ENCODE measurements around the gene SPG7.
A peak's percentile ranks its signal among the peaks of the same experiment; 100 is the strongest.

Gene SPG7
- long read RNA-seq, transcript SPG7-268 (17 exons, 3,359 nt): major isoform, 9 of 19 reads
- long read RNA-seq, partial matches to known transcripts: 4 of 19 reads
- long read RNA-seq, other reads (novel, unspliced or antisense): 3 of 19 reads

DNA sequence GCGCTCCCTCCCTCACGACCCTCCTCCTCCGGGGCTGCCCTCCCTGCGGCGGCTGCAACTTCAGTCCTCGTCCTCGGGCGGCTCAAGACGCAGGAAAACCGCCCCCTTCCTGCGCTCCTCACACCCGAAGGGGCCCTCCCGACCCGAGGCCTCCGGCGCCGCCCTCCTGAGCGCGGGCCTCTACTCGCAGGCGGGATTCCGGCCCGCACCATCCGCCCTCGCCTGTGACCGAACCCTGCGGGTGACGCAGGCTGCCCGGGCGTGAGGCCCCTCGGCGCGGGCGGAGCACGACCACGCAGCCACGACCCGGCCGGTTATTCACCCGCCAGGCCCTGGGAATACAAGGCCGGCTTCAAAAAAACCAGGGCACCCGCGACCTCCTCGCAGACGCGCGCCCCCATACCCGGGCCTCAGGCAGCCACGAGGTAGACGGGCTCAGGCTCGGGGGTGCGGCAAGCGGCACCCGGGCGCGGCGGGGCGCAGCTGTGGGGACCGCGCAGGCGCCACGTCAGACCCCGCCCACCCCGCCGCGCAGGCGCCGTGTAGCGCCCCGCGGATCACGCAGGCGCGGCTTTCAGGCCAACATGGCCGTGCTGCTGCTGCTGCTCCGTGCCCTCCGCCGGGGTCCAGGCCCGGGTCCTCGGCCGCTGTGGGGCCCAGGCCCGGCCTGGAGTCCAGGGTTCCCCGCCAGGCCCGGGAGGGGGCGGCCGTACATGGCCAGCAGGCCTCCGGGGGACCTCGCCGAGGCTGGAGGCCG lies at the start of gene SPG7:
SPG7 (plus strand) TSS at position 570 of the 757 bp plus-strand sequence; CDS start at position 585, 15 bp downstream.
- peak within 1 kb of the TSS; percentile 87 for H3K27ac ChIP-seq (replicated peaks)
- H3K4me3 ChIP-seq (replicated peaks; ENCODE audit: insufficient read depth, low read length): peak within 1 kb of the TSS; percentile 68
- H3K27me3 ChIP-seq (ENCODE audit: insufficient read depth, poor library complexity, severe bottlenecking): no peaks in the 10 kb centered on the region
- peak in 1 of 2 experiments; percentile 58 for DNase-seq (ENCODE audit: low read depth in 1 of 2, low spot score in 1 of 2)
- TF ChIP-seq POLR2AphosphoS5 (IDR thresholded peaks at IDR 0.05; ENCODE audit: low read depth): peak; percentile 55; the same call in 1 of the 2 replicates
- TF ChIP-seq, protein P1, sequence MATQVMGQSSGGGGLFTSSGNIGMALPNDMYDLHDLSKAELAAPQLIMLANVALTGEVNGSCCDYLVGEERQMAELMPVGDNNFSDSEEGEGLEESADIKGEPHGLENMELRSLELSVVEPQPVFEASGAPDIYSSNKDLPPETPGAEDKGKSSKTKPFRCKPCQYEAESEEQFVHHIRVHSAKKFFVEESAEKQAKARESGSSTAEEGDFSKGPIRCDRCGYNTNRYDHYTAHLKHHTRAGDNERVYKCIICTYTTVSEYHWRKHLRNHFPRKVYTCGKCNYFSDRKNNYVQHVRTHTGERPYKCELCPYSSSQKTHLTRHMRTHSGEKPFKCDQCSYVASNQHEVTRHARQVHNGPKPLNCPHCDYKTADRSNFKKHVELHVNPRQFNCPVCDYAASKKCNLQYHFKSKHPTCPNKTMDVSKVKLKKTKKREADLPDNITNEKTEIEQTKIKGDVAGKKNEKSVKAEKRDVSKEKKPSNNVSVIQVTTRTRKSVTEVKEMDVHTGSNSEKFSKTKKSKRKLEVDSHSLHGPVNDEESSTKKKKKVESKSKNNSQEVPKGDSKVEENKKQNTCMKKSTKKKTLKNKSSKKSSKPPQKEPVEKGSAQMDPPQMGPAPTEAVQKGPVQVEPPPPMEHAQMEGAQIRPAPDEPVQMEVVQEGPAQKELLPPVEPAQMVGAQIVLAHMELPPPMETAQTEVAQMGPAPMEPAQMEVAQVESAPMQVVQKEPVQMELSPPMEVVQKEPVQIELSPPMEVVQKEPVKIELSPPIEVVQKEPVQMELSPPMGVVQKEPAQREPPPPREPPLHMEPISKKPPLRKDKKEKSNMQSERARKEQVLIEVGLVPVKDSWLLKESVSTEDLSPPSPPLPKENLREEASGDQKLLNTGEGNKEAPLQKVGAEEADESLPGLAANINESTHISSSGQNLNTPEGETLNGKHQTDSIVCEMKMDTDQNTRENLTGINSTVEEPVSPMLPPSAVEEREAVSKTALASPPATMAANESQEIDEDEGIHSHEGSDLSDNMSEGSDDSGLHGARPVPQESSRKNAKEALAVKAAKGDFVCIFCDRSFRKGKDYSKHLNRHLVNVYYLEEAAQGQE (IDR thresholded peaks at IDR 0.05; ENCODE audit: insufficient replicate concordance, low read depth): no peak

DNA sequence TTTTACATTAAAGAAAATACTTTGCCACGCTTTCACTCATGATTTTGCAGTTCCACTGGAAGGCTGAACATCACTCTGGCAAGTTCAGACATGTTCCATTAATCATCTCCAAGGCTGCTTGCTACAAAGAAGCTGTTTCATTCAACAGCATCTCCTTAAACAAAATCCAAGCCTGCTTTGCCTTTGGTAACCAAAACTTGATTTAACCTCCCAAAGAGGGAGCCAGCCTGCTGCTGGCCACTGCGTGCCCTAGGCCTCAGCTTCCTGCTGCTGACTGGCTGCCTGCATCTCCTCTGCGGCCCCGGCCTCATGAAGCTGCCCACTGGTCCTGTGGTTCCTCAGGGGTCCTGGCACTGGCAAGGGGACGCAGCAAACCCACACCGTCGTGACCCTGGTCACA lies 49.7 kb upstream of the SPG7 start:
- no peak overlapping the region for H3K27ac ChIP-seq (replicated peaks)
- DNase-seq (ENCODE audit: low read depth in 1 of 2, low spot score in 1 of 2): no peak
- H3K27me3 ChIP-seq (ENCODE audit: insufficient read depth, poor library complexity, severe bottlenecking): no peaks in the 10 kb centered on the region
- H3K4me3 ChIP-seq (replicated peaks; ENCODE audit: insufficient read depth, low read length): no peak overlapping the region
- TF ChIP-seq, protein P1 (IDR thresholded peaks at IDR 0.05; ENCODE audit: insufficient replicate concordance, low read depth): no peak

DNA sequence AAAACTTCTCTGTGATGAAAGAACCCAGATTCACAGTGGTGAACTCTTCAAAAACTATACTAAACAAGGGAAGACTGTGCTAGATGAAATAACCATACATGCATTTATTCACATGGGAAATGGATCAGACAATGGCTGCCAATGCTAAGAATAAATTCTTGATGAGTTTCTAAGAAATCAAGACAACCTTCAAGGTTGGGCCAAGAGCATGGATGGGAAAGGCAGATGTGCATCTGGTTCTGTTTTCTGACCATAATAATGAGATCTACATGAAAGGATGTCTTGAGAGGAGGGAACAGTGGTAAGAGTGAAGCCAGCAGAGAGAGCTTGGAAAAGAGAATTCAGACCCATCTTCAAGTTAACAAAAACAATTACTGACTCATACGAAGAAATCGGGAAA lies 49.2 kb upstream of the SPG7 start:
- no peak overlapping the region for H3K27ac ChIP-seq (replicated peaks)

More for the DNA sequence above, 49.2 kb upstream of the SPG7 start:
- Histone ChIP-seq H3K4me3 (replicated peaks; ENCODE audit: insufficient read depth, low read length) (no peak overlapping the region), H3K27me3 (ENCODE audit: insufficient read depth, poor library complexity, severe bottlenecking) (no peaks in the 10 kb centered on the region)
- no peak for DNase-seq (ENCODE audit: low read depth in 1 of 2, low spot score in 1 of 2)
- TF ChIP-seq, protein P2, sequence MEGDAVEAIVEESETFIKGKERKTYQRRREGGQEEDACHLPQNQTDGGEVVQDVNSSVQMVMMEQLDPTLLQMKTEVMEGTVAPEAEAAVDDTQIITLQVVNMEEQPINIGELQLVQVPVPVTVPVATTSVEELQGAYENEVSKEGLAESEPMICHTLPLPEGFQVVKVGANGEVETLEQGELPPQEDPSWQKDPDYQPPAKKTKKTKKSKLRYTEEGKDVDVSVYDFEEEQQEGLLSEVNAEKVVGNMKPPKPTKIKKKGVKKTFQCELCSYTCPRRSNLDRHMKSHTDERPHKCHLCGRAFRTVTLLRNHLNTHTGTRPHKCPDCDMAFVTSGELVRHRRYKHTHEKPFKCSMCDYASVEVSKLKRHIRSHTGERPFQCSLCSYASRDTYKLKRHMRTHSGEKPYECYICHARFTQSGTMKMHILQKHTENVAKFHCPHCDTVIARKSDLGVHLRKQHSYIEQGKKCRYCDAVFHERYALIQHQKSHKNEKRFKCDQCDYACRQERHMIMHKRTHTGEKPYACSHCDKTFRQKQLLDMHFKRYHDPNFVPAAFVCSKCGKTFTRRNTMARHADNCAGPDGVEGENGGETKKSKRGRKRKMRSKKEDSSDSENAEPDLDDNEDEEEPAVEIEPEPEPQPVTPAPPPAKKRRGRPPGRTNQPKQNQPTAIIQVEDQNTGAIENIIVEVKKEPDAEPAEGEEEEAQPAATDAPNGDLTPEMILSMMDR (IDR thresholded peaks at IDR 0.05; ENCODE audit: insufficient read depth, low read length): no peak
- TF ChIP-seq GABPA (IDR thresholded peaks at IDR 0.05; ENCODE audit: low read depth) (no peak), SPI1 (IDR thresholded peaks at IDR 0.05; ENCODE audit: borderline replicate concordance, low read depth) (no peak), POLR2AphosphoS5 (IDR thresholded peaks at IDR 0.05; ENCODE audit: low read depth) (no peak)
- TF ChIP-seq, protein P1 (IDR thresholded peaks at IDR 0.05; ENCODE audit: insufficient replicate concordance, low read depth): no peak

All from HL-60 (cell line).